SU-DHL-6 (cell line): ENCODE measurements around the gene GAPDHS.

Experiments used
- H2AFZ ChIP-seq: fragments of 200-600 bp; sonication (generic); 2 replicates; pipeline ENCODE4 v1.6.1; 2014; ENCODE audit warnings: low read depth, mild to moderate bottlenecking, moderate library complexity, mixed read lengths, antibody characterized with exemption, low read length; ENCODE audit not compliant: severe bottlenecking
- H3F3A ChIP-seq: fragments of 200-600 bp; shearing (Covaris generic); 2 replicates; pipeline ENCODE4 v1.6.0; 2016; ENCODE audit warnings: antibody characterized with exemption, mild to moderate bottlenecking; ENCODE audit not compliant: insufficient read depth
- H3K27ac ChIP-seq: fragments of 200-600 bp; sonication (generic); 2 replicates; pipeline ENCODE4 v1.5.1; 2016; ENCODE audit warnings: low read depth, mild to moderate bottlenecking, low read length, moderate library complexity, mixed read lengths
- H3K27me3 ChIP-seq: fragments of 200-600 bp; sonication (generic), shearing (Covaris generic); 2 replicates; pipeline ENCODE4 v1.6.0; 2014; ENCODE audit warnings: mild to moderate bottlenecking, low read length
- H3K36me3 ChIP-seq: fragments of 200-600 bp; sonication (generic); 2 replicates; pipeline ENCODE4 v1.6.1; 2014; ENCODE audit warnings: mild to moderate bottlenecking, low read length, mixed read lengths
- H3K4me2 ChIP-seq: fragments of 300-600, 200-600 bp; shearing (Covaris generic), sonication (generic); 2 replicates; pipeline ENCODE4 v1.6.0; 2014; ENCODE audit warnings: low read length, low read depth, mild to moderate bottlenecking; ENCODE audit not compliant: poor library complexity, severe bottlenecking
- H3K4me3 ChIP-seq: fragments of 200-600 bp; sonication (generic); 2 replicates; pipeline ENCODE4 v1.5.1; 2014; ENCODE audit warnings: antibody characterized with exemption, low read length, mild to moderate bottlenecking, mixed read lengths; ENCODE audit not compliant: insufficient read depth, poor library complexity, severe bottlenecking
- H3K79me2 ChIP-seq: fragments of 200-600 bp; sonication (generic); 2 replicates; pipeline ENCODE4 v1.6.1; 2014; ENCODE audit warnings: mild to moderate bottlenecking, low read length, moderate library complexity; ENCODE audit not compliant: insufficient read depth
- H3K9ac ChIP-seq: fragments of 200-600 bp; sonication (generic); 2 replicates; pipeline ENCODE4 v1.7.0; 2014; ENCODE audit warnings: mild to moderate bottlenecking, low read length
- H3K9me2 ChIP-seq: fragments of 200-600 bp; sonication (generic); replicated peaks from 2 replicates; pipeline ENCODE4 v1.6.1; 2014; ENCODE audit warnings: low read length; ENCODE audit not compliant: insufficient read depth
- H3K9me3 ChIP-seq: fragments of 200-600 bp; sonication (generic); 2 replicates; pipeline ENCODE4 v1.6.1; 2014; ENCODE audit warnings: low read length, mixed read lengths; ENCODE audit not compliant: insufficient read depth
- H4K20me1 ChIP-seq: fragments of 200-600 bp; sonication (generic); 2 replicates; pipeline ENCODE4 v1.6.1; 2014; ENCODE audit warnings: low read depth, mild to moderate bottlenecking, antibody characterized with exemption, low read length, moderate library complexity, mixed read lengths
- EZH2phosphoT487 ChIP-seq: fragments of 200-600 bp; sonication (generic), shearing (Covaris generic); conservative IDR thresholded peaks from 2 replicates; pipeline ENCODE4 v1.6.1; 2018; ENCODE audit warnings: mild to moderate bottlenecking, antibody characterized with exemption, low read length, moderate library complexity, mixed read lengths
- TF ChIP-seq, protein P1 (sequence below): fragments of 200-600 bp; sonication (generic); IDR thresholded peaks from one replicate; pipeline ENCODE4 v1.5.1; 2017; ENCODE audit warnings: antibody characterized with exemption, mild to moderate bottlenecking, low read length, moderate library complexity; ENCODE audit not compliant: insufficient read depth, poor library complexity, severe bottlenecking

Gene GAPDHS

DNA sequence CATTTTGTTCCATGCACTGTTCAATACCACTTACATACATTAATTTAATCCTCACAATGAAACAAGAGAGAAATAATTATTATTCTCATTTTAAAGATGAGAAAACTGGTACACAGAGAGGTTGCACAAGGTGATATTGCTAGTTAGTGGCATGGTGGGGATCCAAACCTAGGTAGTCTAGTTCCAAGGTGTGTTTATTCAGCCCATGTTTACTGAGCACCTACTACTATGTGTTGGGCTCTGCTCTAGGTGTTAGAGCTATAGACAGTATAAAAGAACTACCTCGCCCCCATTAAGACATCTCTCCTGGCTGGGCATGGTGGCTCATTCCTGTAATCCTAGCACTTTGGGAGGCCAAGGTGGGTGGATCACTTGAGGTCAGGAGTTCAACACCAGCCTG is 49.5 kb downstream of the GAPDHS start:
- TF ChIP-seq, protein P1, sequence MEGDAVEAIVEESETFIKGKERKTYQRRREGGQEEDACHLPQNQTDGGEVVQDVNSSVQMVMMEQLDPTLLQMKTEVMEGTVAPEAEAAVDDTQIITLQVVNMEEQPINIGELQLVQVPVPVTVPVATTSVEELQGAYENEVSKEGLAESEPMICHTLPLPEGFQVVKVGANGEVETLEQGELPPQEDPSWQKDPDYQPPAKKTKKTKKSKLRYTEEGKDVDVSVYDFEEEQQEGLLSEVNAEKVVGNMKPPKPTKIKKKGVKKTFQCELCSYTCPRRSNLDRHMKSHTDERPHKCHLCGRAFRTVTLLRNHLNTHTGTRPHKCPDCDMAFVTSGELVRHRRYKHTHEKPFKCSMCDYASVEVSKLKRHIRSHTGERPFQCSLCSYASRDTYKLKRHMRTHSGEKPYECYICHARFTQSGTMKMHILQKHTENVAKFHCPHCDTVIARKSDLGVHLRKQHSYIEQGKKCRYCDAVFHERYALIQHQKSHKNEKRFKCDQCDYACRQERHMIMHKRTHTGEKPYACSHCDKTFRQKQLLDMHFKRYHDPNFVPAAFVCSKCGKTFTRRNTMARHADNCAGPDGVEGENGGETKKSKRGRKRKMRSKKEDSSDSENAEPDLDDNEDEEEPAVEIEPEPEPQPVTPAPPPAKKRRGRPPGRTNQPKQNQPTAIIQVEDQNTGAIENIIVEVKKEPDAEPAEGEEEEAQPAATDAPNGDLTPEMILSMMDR = no peak
- TF ChIP-seq EZH2phosphoT487 = no peak
- H3F3A ChIP-seq = no peaks in the 10 kb centered on the region

GRCh38 chr19:35585848-35586247 is 52.6 kb downstream of the GAPDHS start, which contains the start of gene PMIS2:
Gene PMIS2 (plus strand): TSS chr19:35586173. CDS start chr19:35586260, 87 bp downstream.
- Histone ChIP-seq H4K20me1 (no peaks in the 10 kb centered on the region), H2AFZ (no peak within 1 kb of the TSS), H3K9ac (no peak within 1 kb of the TSS), H3K36me3 (no peaks in the 10 kb centered on the region), H3K27ac (no peak within 1 kb of the TSS), H3K79me2 (no peaks in the 10 kb centered on the region), H3K4me3 (no peak within 1 kb of the TSS), H3F3A (no peaks in the 10 kb centered on the region), H3K4me2 (no peak within 1 kb of the TSS), H3K27me3 (no peaks in the 10 kb centered on the region), H3K9me3 (no peaks in the 10 kb centered on the region), H3K9me2 (no peaks in the 10 kb centered on the region)
- TF ChIP-seq, protein P1 = no peak
- TF ChIP-seq EZH2phosphoT487 = no peak

More for the DNA sequence above, 49.5 kb downstream of the GAPDHS start:
- Histone ChIP-seq H3K9me3 (peaks cover 4% of the 10 kb centered on the region; the same call in 1 of the 2 replicates), H3K9me2 (no peaks in the 10 kb centered on the region), H3K4me3 (no peak overlapping the region), H3K36me3 (no peaks in the 10 kb centered on the region), H3K27ac (no peak overlapping the region), H2AFZ (no peak overlapping the region), H4K20me1 (no peaks in the 10 kb centered on the region), H3K9ac (no peak overlapping the region), H3K79me2 (no peaks in the 10 kb centered on the region), H3K4me2 (no peak overlapping the region), H3K27me3 (no peaks in the 10 kb centered on the region)

GRCh38 chr19:35587321-35587720 is 54.1 kb downstream of the GAPDHS start:
- H2AFZ ChIP-seq = no peak overlapping the region
- H3K4me3 ChIP-seq = no peak overlapping the region
- H3K79me2 ChIP-seq = no peaks in the 10 kb centered on the region
- no peaks in the 10 kb centered on the region for H3K9me2 ChIP-seq
- no peak overlapping the region for H3K9ac ChIP-seq
- TF ChIP-seq, protein P1 = no peak
- TF ChIP-seq EZH2phosphoT487 = no peak
- H3F3A ChIP-seq = no peaks in the 10 kb centered on the region
- H3K36me3 ChIP-seq = no peaks in the 10 kb centered on the region
- H4K20me1 ChIP-seq = no peaks in the 10 kb centered on the region
- H3K27me3 ChIP-seq = no peaks in the 10 kb centered on the region
- H3K27ac ChIP-seq = no peak overlapping the region
- no peak overlapping the region for H3K4me2 ChIP-seq
- H3K9me3 ChIP-seq = no peaks in the 10 kb centered on the region
